PC-3 (cell line): ENCODE results near the gene PDE4DIP. TPM values are rescaled to one million over a fixed set of nuclear protein-coding genes. Genes with fewer than 3 reads are reported as not detected.
"Not testable (repeated sequence)": the region's sequence is repeated elsewhere in the genome, so short reads cannot be mapped to it uniquely, and the experiment has no call there.

Experiments
- ATAC-seq: fragments of 200-7000 bp; cut with Tn5 transposase; 2 replicates; pipeline ENCODE4 v1.9.1; 2020; ENCODE audit warnings: mild to moderate bottlenecking, moderate library complexity
- Bru-seq: library from RNA; stranded (reverse); fragments of 400-500 nt; gene quantifications from one replicate; lab custom pipeline; 2021; lab: Mats Ljungman, UMichigan
- BruChase-seq, 2 experiments: library from RNA; stranded (reverse); fragments of 400-500 nt; gene quantifications; one replicate each; lab custom pipeline; 2021; lab: Mats Ljungman, UMichigan
- BruUV-seq: library from RNA; stranded (reverse); fragments of 400-500 nt; replicated peaks from 2 replicates; lab custom pipeline; 2021; lab: Mats Ljungman, UMichigan
- CTCF ChIA-PET: fragments of 300-600 bp; sonication (Branson Sonifier 250); formaldehyde crosslinking; loops from one replicate; lab custom pipeline; 2022; ENCODE audit warnings: antibody characterized with exemption; lab: Charles Lee
- POLR2A ChIA-PET: fragments of 300-600 bp; sonication (Branson Sonifier 250); formaldehyde crosslinking; loops from one replicate; lab custom pipeline; 2022; ENCODE audit warnings: antibody characterized with exemption; ENCODE audit not compliant: unreplicated experiment; lab: Charles Lee
- DNase-seq: peaks from one replicate; pipeline ENCODE4 v3.0.0-alpha.2; 2015
- H2AFZ ChIP-seq: fragments of 300-600 bp; sonication (generic); 2 replicates; pipeline ENCODE4 v1.6.0; 2016; ENCODE audit warnings: antibody characterized with exemption, low read length
- H3F3A ChIP-seq: fragments of 300-600 bp; sonication (generic); one replicate; pipeline ENCODE4 v1.6.0; 2017; ENCODE audit warnings: antibody characterized with exemption, low read length, control low read depth, mild to moderate bottlenecking; ENCODE audit not compliant: unreplicated experiment
- H3K27ac ChIP-seq: fragments of 300-600 bp; sonication (generic); 2 replicates; pipeline ENCODE4 v1.5.1; 2016; ENCODE audit warnings: mild to moderate bottlenecking, low read length
- H3K27me3 ChIP-seq: fragments of 300-600 bp; sonication (generic); 2 replicates; pipeline ENCODE4 v1.6.1; 2016; ENCODE audit warnings: low read length, mixed read lengths
- H3K36me3 ChIP-seq: fragments of 300-600 bp; sonication (generic); 2 replicates; pipeline ENCODE4 v1.6.1; 2016; ENCODE audit warnings: low read depth, mixed run types, low read length, mixed read lengths
- H3K4me1 ChIP-seq: fragments of 300-600 bp; sonication (generic); 2 replicates; pipeline ENCODE4 v1.5.1; 2016; ENCODE audit warnings: low read length; ENCODE audit not compliant: insufficient read depth
- H3K4me2 ChIP-seq: fragments of 300-600 bp; sonication (generic); 2 replicates; pipeline ENCODE4 v1.6.0; 2016; ENCODE audit warnings: low read length
- H3K4me3 ChIP-seq: fragments of 300-600 bp; sonication (generic); 2 replicates; pipeline ENCODE4 v1.5.1; 2016; ENCODE audit warnings: mild to moderate bottlenecking, low read length, mixed read lengths
- H3K79me2 ChIP-seq: fragments of 300-600 bp; sonication (generic); 2 replicates; pipeline ENCODE4 v1.6.1; 2017; ENCODE audit warnings: low read length, mixed read lengths
- H3K9ac ChIP-seq: fragments of 300-600 bp; sonication (generic); 2 replicates; pipeline ENCODE4 v1.6.0; 2016; ENCODE audit warnings: mild to moderate bottlenecking, low read length
- H3K9me2 ChIP-seq: fragments of 300-600 bp; sonication (generic); replicated peaks from 2 replicates; pipeline ENCODE4 v1.6.1; 2016; ENCODE audit warnings: mixed run types, low read length, mixed read lengths
- H3K9me3 ChIP-seq: fragments of 300-600 bp; sonication (generic); 2 replicates; pipeline ENCODE4 v1.6.1; 2016; ENCODE audit warnings: low read length, mixed read lengths
- H4K20me1 ChIP-seq: fragments of 300-600 bp; sonication (generic); 2 replicates; pipeline ENCODE4 v1.6.1; 2016; ENCODE audit warnings: low read length, mixed read lengths
- intact Hi-C: fragments of 100-400 bp; cut with micrococcal nuclease; formaldehyde crosslinking; loops from 2 replicates; pipeline ENCODE4 v1.9.0; 2023
- long read RNA-seq: library from polyadenylated mRNA; unstranded; transcript quantifications from one replicate; pipeline ENCODE4 v2.0.0, GENCODE V29; 2021; ENCODE audit not compliant: unreplicated experiment
- total RNA-seq: library from RNA; depleted of rRNA; stranded (reverse); fragments of >200 nt; gene quantifications from 2 replicates; pipeline ENCODE4 v1.2.3, GENCODE V29; 2014; rRNA removed

The PDE4DIP gene
- total RNA-seq (20.1 and 28.9 TPM in 2 replicates), Bru-seq, nascent RNA (percentile 49 among the genes with signal in this experiment), BruChase-seq, experiment 1, labeled RNA remaining after a 6-hour chase (percentile 60 among the genes with signal in this experiment), BruChase-seq, experiment 2, labeled RNA remaining after a 2-hour chase (percentile 55 among the genes with signal in this experiment)
- long read RNA-seq, full-length matches to known transcripts = 131 of 176 reads
- long read RNA-seq, partial matches to known transcripts = 24 of 176 reads
- long read RNA-seq, other reads (novel, unspliced or antisense) = 21 of 176 reads

DNA sequence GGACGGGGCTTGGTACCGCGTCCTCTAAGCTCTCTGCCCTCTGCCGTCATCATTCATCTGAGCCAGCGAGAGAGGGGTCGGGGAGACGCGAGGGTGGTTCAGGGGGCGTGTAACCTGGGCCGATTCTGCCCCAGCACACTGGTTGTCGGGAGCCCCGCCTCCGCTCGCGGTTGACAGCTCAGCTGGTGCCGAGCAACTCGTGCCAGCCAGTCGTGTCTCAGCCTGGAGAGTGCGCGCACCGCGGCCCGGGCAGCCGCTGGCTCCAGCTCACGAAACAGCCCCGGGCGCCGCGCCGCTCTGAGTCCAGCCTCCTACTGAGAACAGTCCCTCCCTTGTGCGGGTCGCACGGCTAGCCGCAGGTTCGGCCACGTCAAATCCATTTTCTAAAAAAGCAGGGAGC is at the start of gene PDE4DIP:
Gene PDE4DIP, plus strand, starts transcription at position 209 of the 400 bp plus-strand sequence. CDS start 347 bp downstream, outside the sequence.
- CTCF ChIA-PET, H4K20me1 ChIP-seq, H3K79me2 ChIP-seq, H3K36me3 ChIP-seq, BruUV-seq, DNase-seq, H3K4me3 ChIP-seq, POLR2A ChIA-PET, H3K9me2 ChIP-seq, H3K4me2 ChIP-seq, H3K27me3 ChIP-seq, intact Hi-C loops, H2AFZ ChIP-seq, H3K4me1 ChIP-seq, H3K9me3 ChIP-seq, H3K9ac ChIP-seq, H3K27ac ChIP-seq, H3F3A ChIP-seq: not testable (repeated sequence)
- ATAC-seq = peak; percentile 89

DNA sequence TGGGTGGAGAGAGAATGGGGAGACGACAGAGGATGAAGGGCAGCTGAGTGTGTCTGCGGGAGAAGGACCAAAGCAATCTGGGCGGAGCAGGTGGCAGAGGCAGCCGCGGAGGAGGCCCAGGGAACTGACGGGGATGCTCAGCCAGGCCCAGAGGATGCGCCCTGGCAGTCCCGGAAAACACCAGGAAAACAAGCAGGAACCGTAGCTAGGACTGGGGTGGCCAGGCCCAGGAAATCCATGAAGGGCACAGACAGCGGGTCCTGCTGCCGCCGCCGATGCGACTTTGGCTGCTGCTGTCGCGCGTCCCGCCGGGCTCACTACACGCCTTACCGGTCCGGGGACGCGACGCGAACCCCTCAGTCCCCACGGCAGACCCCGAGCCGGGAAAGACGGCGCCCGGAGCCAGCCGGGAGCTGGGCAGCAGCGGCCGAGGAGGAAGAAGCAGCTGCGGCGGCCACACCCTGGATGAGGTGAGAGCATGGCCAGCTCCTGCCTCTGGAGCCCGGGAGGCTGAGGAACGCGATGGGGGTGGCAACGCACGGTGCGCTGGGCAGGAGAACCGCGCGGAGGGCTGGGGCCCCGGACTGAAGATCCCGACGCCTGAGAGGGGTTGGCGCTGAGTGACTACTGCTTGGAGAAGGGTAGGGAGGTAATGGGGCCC is 35.8 kb upstream of the PDE4DIP start:
- H3K36me3 ChIP-seq, H3K4me3 ChIP-seq, H4K20me1 ChIP-seq, H3K79me2 ChIP-seq, BruUV-seq, POLR2A ChIA-PET, DNase-seq, H3K4me2 ChIP-seq, CTCF ChIA-PET, H3K9me3 ChIP-seq, H3K9ac ChIP-seq, ATAC-seq, H3F3A ChIP-seq, H2AFZ ChIP-seq, H3K27ac ChIP-seq, H3K9me2 ChIP-seq, intact Hi-C loops, H3K27me3 ChIP-seq, H3K4me1 ChIP-seq: not testable (repeated sequence)

DNA sequence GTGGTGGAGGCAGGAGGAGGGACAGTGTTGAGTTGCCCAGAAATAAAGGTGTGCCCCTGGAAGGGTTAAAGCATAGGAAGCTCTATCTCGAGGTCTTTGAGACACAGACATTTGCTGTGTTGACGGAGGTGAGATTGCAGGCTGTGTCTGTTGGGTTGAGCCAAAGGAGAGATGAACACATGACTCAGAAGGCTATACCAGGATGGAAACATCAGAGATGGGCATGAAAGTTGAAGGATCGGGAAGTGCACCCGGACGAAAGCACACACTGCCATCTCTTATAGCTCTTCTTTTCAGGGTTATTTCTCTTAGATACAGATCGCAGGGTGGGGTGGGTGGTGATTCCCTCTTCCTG is 35.3 kb upstream of the PDE4DIP start:
- H3K9me3 ChIP-seq, DNase-seq, ATAC-seq, POLR2A ChIA-PET, H4K20me1 ChIP-seq, H3K4me2 ChIP-seq, H3K27me3 ChIP-seq, H3K4me3 ChIP-seq, CTCF ChIA-PET, H3K9me2 ChIP-seq, H3K4me1 ChIP-seq, H3F3A ChIP-seq, intact Hi-C loops, H3K27ac ChIP-seq, BruUV-seq, H3K36me3 ChIP-seq, H3K79me2 ChIP-seq, H2AFZ ChIP-seq, H3K9ac ChIP-seq: not testable (repeated sequence)

DNA sequence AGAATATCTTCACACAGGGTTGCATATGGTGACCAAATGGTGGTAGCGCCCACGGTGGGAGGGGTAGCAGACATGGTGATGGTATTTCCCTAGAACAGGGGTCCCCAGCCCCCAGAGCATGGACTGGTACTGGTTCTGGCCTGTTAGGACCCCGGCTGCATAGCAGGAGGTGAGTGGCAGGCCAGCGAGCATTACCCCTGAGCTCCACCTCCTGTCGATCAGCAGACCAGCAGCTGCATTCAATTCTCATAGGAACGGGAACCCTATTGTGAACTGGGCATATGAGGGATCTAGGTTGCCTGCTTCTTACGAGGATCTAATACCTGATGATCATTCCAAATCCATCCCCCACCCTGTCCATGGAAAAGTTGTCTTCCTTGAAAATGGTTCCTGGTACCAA is 22.0 kb upstream of the PDE4DIP start:
- H3K4me3 ChIP-seq, POLR2A ChIA-PET, intact Hi-C loops, H3F3A ChIP-seq, H3K27me3 ChIP-seq, H2AFZ ChIP-seq, H3K79me2 ChIP-seq, H4K20me1 ChIP-seq, H3K4me1 ChIP-seq, H3K9me2 ChIP-seq, DNase-seq, H3K27ac ChIP-seq, H3K9me3 ChIP-seq, BruUV-seq, ATAC-seq, CTCF ChIA-PET, H3K9ac ChIP-seq, H3K4me2 ChIP-seq, H3K36me3 ChIP-seq: not testable (repeated sequence)

DNA sequence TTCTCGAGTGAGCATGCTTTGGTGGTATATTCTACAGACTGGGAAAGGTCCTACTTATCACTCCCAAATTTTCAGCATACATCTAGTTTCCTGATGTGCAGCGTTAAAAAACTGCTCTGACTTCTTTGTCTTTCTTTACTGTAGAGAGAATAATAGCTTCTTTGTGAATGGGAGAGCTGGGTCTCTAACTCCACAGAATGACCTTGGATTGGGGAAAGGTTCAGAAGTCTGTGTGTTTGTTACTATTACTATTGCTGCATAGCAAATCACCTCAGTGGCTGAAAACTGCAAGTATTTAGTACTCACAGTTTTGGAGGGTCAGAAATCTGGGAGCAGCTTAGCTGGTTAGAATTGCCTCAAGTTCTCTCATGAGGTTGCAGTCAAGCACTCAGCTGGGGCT is 20.4 kb upstream of the PDE4DIP start:
- H3K9me3 ChIP-seq, H2AFZ ChIP-seq, POLR2A ChIA-PET, H4K20me1 ChIP-seq, H3K36me3 ChIP-seq, intact Hi-C loops, H3K9ac ChIP-seq, H3K4me2 ChIP-seq, CTCF ChIA-PET, H3K79me2 ChIP-seq, H3K27ac ChIP-seq, BruUV-seq, DNase-seq, H3K4me1 ChIP-seq, H3F3A ChIP-seq, H3K4me3 ChIP-seq, H3K27me3 ChIP-seq, H3K9me2 ChIP-seq, ATAC-seq: not testable (repeated sequence)

DNA sequence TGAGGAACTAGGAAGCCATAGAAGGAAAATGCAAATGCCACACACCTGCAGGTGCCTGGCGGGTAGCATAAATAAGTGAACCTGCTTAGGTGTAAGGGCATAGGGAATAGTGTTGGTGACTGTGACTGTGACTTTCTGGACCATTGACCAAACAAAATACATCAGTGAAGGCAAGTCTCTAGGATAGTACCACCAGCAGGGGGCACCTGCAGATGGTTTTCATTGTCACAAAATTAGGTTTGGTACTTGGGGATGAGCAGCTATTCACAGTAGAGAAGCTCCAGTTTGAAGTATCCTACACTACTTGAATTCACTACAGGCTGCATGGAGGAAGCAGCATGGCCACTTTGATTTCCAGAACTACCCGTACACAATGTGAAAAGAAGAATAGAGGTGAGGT is 19.2 kb upstream of the PDE4DIP start:
- intact Hi-C loops, H3K4me2 ChIP-seq, H3K4me1 ChIP-seq, H3K79me2 ChIP-seq, H3K36me3 ChIP-seq, H3K9ac ChIP-seq, DNase-seq, H3K4me3 ChIP-seq, BruUV-seq, H3K27ac ChIP-seq, H3F3A ChIP-seq, H3K9me2 ChIP-seq, H4K20me1 ChIP-seq, H3K9me3 ChIP-seq, POLR2A ChIA-PET, H3K27me3 ChIP-seq, CTCF ChIA-PET, H2AFZ ChIP-seq: not testable (repeated sequence)
- peak; percentile 82 for ATAC-seq
